Colonic mucosa (tissue), 4 donors: ENCODE measurements around the gene MAGI2. TPM values are rescaled to one million over a fixed set of nuclear protein-coding genes. Genes with fewer than 3 reads are reported as not detected.

Experiments used
- DNase-seq: peaks from one replicate; pipeline ENCODE4 v3.0.0-alpha.2; 2020
- H3K27ac ChIP-seq: fragments of 200-600 bp; one replicate; pipeline ENCODE4 v1.8.0; 2021
- H3K27me3 ChIP-seq: fragments of 200-600 bp; one replicate; pipeline ENCODE4 v1.8.0; 2021
- H3K36me3 ChIP-seq: fragments of 200-600 bp; one replicate; pipeline ENCODE4 v1.8.0; 2021
- H3K4me1 ChIP-seq: fragments of 200-600 bp; one replicate; pipeline ENCODE4 v1.8.0; 2021; ENCODE audit warnings: mild to moderate bottlenecking
- H3K4me3 ChIP-seq: fragments of 200-600 bp; one replicate; pipeline ENCODE4 v1.8.0; 2021
- H3K9ac ChIP-seq, 2 donors: one replicate each; pipeline ENCODE4 v1.7.0; 2013; ENCODE audit warnings: control low read depth in 2 of 2, low read depth in 2 of 2, low read length in 2 of 2
- H3K9me3 ChIP-seq: fragments of 200-600 bp; one replicate; pipeline ENCODE4 v1.8.0; 2021
- intact Hi-C: fragments of 100-400 bp; cut with DNase I; formaldehyde crosslinking; loops from one replicate; pipeline ENCODE4 v1.14.1; 2022
- total RNA-seq, 2 donors: library from RNA; stranded (reverse); fragmentation: NEBNext Ultra II Directional in 1 of 2; extraction: Animal tissue kit (Norgen Biotek cat#: 25700) in 1 of 2; gene quantifications; one replicate each; pipeline ENCODE4 v1.2.1, GENCODE V29; 2021
- TF ChIP-seq, protein P1 (sequence below): fragments of 200-600 bp; IDR thresholded peaks from one replicate; pipeline ENCODE4 v1.8.0; 2022; ENCODE audit warnings: antibody characterized with exemption, mild to moderate bottlenecking
- donor health status: healthy.
- donor health status: DM: no; HTN: no; CAD: no.
- donor health status: DM: no; HTN: no; CAD: no.

Gene MAGI2
- total RNA-seq, 2 donors from 2014 or later = 1.1 to 2.4 TPM

DNA sequence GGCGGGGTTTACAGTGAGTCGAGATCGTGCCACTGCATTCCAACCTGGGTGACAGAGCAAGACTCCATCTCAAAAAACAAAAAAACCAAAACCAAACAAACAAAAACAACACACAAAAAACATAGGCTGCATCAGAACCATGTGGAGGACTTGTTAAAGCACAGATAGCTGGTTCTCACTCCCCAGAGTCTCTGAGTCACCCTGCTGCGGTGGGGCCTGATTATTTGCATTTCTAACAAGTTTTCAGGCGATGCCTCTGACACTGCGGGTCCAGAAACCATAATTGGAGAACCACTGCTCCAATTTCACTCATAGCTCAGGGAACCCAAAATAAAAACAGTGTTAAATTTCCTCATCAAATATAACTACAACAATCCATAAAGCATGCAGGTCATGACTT, 816.7 kb downstream of the MAGI2 start:
- H3K27ac ChIP-seq = no peak overlapping the region
- no peak overlapping the region for H3K9ac ChIP-seq
- DNase-seq = no peak

DNA sequence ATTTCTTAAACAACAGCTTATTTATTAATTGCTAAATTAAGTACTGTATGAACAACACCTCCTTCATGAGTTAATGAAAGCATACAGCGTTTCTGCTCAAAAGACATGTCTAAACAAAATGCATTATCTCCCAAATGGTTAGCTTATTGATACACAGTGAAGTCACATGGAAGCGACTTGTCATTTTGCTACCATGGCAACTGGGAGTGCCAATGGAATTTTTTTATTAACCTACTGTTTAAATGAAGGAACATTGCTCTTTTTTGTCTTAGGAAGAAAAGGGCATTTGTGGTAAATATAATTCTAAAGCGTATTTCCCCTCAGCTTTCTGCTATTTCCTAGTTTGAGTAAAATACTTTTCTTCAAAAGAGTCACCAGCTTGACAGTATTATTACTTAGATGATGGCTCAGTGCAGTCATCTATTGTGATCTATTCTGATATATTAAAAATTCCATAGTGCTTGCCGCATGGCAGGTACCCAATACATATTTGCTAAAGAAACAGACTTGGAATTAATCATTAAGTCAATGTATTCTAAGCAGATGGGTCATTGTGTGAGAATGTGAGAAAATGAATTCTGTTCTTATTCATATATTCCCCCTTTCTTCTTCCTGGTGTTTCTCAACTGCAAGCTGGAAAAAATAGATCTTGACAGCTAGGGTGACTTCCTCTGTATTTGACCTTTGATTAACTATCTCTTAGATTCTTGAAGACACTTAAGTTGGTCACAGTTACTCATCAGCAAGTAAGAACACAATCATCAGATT, 818.3 kb downstream of the MAGI2 start:
- Histone ChIP-seq H3K9ac (no peak overlapping the region), H3K4me1 (no peaks in the 10 kb centered on the region), H3K4me3 (no peak overlapping the region), H3K27me3 (no peaks in the 10 kb centered on the region), H3K36me3 (no peaks in the 10 kb centered on the region), H3K9me3 (no peaks in the 10 kb centered on the region), H3K27ac (no peak overlapping the region)
- intact Hi-C loops = no loop called here
- DNase-seq = no peak
- TF ChIP-seq, protein P1, sequence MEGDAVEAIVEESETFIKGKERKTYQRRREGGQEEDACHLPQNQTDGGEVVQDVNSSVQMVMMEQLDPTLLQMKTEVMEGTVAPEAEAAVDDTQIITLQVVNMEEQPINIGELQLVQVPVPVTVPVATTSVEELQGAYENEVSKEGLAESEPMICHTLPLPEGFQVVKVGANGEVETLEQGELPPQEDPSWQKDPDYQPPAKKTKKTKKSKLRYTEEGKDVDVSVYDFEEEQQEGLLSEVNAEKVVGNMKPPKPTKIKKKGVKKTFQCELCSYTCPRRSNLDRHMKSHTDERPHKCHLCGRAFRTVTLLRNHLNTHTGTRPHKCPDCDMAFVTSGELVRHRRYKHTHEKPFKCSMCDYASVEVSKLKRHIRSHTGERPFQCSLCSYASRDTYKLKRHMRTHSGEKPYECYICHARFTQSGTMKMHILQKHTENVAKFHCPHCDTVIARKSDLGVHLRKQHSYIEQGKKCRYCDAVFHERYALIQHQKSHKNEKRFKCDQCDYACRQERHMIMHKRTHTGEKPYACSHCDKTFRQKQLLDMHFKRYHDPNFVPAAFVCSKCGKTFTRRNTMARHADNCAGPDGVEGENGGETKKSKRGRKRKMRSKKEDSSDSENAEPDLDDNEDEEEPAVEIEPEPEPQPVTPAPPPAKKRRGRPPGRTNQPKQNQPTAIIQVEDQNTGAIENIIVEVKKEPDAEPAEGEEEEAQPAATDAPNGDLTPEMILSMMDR = no peak

More for the DNA sequence above, 816.7 kb downstream of the MAGI2 start:
- Histone ChIP-seq H3K27me3 (no peaks in the 10 kb centered on the region), H3K4me3 (no peak overlapping the region), H3K9me3 (no peaks in the 10 kb centered on the region), H3K36me3 (no peaks in the 10 kb centered on the region), H3K4me1 (no peaks in the 10 kb centered on the region)
- TF ChIP-seq, protein P1 = no peak
- intact Hi-C loops = no loop called here

DNA sequence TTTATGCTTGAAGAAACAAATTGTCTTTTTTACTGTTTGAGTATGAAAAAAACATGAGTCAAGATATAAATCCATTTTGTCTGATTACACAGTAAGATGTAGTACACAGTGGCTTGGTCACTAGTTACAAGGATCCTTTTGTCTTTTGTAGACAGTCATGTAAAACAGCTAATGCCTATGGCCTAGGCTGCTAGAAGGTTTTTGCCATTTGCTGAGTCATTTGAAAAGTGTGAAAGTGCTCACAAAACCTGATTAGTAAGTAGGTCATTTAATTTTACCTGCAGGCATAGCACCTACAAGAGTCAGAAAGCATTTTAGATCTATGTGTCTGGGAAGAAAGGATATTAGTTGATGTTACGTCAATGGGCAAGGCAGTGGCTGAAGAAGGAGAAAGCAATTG, 819.4 kb downstream of the MAGI2 start:
- no peak for DNase-seq
- Histone ChIP-seq H3K9ac (no peak overlapping the region), H3K27me3 (no peaks in the 10 kb centered on the region), H3K4me1 (no peaks in the 10 kb centered on the region), H3K9me3 (no peaks in the 10 kb centered on the region), H3K27ac (no peak overlapping the region), H3K36me3 (no peaks in the 10 kb centered on the region), H3K4me3 (no peak overlapping the region)
- TF ChIP-seq, protein P1 = no peak
- intact Hi-C loops = no loop called here

DNA sequence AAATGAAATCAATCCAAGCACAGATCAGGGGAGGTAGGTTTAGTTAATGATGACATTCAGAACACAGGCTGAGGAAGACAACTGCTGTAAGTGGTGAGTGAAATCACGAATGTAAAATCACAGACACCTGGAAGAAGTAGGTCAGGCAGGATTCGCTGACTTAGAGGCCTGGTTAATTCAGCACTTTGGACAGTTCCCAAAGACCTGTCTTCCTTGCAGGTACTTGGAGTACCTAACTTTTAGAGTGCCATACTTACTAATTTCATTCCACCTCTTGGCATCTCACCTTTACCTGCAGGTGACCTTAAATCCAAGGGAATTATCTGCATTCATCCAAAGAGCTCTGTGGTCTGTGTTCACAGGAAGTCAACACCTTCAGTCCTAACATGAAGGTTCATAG, 832.5 kb downstream of the MAGI2 start:
- no peak overlapping the region for H3K27ac ChIP-seq
- intact Hi-C loops = no loop called here
- TF ChIP-seq, protein P1 = no peak
- no peaks in the 10 kb centered on the region for H3K27me3 ChIP-seq
- H3K9me3 ChIP-seq = no peaks in the 10 kb centered on the region
- H3K36me3 ChIP-seq = no peaks in the 10 kb centered on the region
- no peaks in the 10 kb centered on the region for H3K4me1 ChIP-seq
- H3K4me3 ChIP-seq = no peak overlapping the region
- DNase-seq = no peak
- no peak overlapping the region for H3K9ac ChIP-seq

DNA sequence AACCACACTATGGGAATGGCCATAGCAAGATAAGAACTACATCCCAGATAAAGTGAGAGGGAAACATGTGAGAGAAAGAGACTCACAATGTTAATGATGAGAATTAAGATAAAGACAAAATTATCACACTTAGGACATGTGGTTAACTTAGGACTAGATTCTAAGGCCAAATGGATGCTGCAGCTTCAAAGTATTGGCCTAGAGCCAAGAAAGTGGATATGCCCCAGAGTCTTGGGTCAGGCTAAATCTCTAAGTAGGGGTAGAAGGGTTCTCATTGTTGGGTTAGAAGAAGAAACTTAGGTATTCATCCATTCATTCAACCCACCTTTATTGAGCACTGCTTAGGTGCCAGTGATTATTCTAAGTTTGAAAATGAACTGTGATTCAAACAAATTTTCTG, 836.9 kb downstream of the MAGI2 start:
- no peak overlapping the region for H3K27ac ChIP-seq
- TF ChIP-seq, protein P1 = no peak
- H3K4me3 ChIP-seq = no peak overlapping the region
- H3K27me3 ChIP-seq = no peaks in the 10 kb centered on the region
- no peak overlapping the region for H3K9ac ChIP-seq
- H3K4me1 ChIP-seq = no peaks in the 10 kb centered on the region
- H3K9me3 ChIP-seq = no peaks in the 10 kb centered on the region
- no peaks in the 10 kb centered on the region for H3K36me3 ChIP-seq
- no peak for DNase-seq
- intact Hi-C loops = no loop called here
